Head of caudate nucleus (tissue), 42 donors: ENCODE measurements around the gene ITPR2.
"Not testable (repeated sequence)": the region's sequence is repeated elsewhere in the genome, so short reads cannot be mapped to it uniquely, and the experiment has no call there.

Experiments
- DNase-seq, 42 donors: peaks; one replicate each; pipeline versions ENCODE4 v3.0.0 to v3.0.0-alpha.2; 2020 to 2021; ENCODE audit warnings: mixed read lengths in 7 of 42
- intact Hi-C: fragments of 100-400 bp; cut with DNase I; formaldehyde crosslinking; loops from one replicate; pipeline ENCODE4 v1.15.0; 2022

The ITPR2 gene

GRCh38 chr12:26832822-26833742 is at the start of gene ITPR2:
Gene ITPR2 (minus strand): TSS chr12:26833194. CDS start chr12:26832781, 413 bp downstream.
- peak; percentile 77 to 97 (median 94) for DNase-seq
- intact Hi-C loops: no loop called here

GRCh38 chr12:26880625-26881024 is 47.6 kb upstream of the ITPR2 start:
- intact Hi-C loops: no loop called here
- no peak for DNase-seq

GRCh38 chr12:26878661-26879119 is 45.7 kb upstream of the ITPR2 start:
- intact Hi-C loops: no loop called here

DNA sequence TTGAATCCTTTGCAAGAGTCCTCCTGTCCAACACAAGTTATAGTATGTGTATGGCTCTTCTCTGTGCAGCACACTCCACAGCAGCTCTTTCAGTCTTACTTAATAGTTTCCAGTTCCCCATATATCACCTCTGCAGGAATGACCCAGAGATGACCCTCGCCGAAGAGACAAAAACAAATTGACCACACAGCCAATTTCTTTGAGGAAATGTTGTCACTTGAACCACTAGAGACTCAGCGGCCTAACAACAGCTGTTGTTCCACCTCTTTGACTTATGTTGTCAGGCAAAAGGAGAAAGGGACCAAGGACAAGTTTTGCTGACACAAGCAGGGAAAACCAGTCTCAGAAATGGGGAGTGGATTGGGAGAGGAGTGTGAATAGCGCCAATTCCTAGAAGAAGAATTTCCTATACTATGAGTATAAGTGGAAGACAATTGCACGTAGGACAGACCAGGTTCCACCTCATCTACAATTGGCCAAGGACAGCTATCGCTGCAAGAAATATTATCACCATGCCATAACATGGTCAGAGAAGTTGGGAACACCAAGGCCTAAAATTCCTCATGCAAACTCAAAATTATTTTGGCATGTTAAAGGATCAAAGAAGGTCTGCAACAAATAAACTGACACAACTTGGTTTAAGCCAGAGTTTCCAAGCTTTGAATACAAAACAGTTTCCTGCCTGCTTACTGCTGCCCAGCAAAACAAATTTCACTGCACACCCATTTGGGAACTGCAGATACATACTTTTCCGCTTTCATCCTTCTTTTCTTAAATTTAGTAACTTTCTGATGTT is 41.7 kb upstream of the ITPR2 start:
- intact Hi-C loops: no loop called here

More at GRCh38 chr12:26878661-26879119, 45.7 kb upstream of the ITPR2 start:
- peak; percentile 10 to 81 (median 53) for DNase-seq

DNA sequence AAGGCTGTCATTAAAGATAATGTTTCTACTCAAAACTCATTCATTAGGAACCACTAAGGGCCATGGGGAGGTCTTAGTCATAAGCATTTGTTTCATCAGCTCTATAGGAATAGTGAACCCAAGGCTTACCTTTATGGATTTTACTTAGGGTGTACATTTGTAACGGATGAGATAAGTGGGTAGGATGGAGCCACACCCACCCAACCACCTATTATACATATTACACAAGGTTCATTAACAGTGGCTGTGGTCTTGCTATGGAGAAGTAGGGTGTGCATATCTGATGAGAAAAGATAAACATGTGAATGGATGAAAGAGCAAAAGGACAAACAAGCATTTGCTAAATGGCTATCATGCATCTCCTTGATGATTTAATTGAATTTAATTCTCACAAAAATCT is 39.6 kb upstream of the ITPR2 start:
- intact Hi-C loops: no loop called here
- no peak for DNase-seq

More for the DNA sequence above, 41.7 kb upstream of the ITPR2 start:
- no peak for DNase-seq

DNA sequence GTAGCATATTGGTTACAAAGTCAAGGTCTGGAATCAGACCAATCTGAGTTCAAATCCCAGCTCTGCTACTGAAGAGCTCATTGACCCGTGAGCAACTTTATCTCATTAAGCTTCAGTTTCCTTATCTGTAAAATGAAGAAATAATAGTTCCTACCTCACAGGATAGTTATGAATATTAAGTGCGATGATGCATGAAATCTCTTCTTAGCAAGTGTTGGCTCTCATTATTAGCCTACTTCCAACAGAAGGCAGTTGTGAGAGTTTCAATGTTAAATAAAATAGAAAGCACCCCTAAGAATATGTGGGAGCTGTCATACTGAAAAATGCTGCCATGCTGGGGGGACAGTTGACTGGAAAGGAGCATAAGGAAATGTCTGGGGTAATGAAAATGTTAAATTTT is 39.0 kb upstream of the ITPR2 start:
- intact Hi-C loops: no loop called here
- no peak for DNase-seq

GRCh38 chr12:26870491-26871419 is 37.8 kb upstream of the ITPR2 start:
- intact Hi-C loops: no loop called here

GRCh38 chr12:26869908-26870459 is 37.0 kb upstream of the ITPR2 start:
- intact Hi-C loops: no loop called here
- no peak for DNase-seq

More at GRCh38 chr12:26870491-26871419, 37.8 kb upstream of the ITPR2 start:
- peak in 33 of 42 donors; percentile 4 to 79 (median 29) for DNase-seq

DNA sequence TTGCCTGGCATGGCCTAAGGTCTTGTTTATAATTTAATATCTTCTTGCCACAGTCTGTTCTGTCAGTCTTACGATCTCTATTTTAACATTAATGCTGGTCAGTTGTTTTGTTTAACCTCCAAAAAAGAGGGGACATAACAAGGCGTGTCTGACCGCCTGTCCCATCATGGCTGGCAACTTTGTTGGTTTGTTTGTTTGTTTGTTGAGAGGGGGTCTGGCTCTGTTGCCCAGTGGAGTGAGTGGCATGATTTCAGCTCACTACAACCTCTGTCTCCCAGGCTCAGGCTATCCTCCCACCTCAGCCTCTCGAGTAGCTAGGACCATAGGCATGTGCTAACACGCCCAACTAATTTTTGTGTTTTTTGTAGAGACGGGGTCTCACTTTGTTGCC is 36.1 kb upstream of the ITPR2 start:
- intact Hi-C loops: no loop called here

DNA sequence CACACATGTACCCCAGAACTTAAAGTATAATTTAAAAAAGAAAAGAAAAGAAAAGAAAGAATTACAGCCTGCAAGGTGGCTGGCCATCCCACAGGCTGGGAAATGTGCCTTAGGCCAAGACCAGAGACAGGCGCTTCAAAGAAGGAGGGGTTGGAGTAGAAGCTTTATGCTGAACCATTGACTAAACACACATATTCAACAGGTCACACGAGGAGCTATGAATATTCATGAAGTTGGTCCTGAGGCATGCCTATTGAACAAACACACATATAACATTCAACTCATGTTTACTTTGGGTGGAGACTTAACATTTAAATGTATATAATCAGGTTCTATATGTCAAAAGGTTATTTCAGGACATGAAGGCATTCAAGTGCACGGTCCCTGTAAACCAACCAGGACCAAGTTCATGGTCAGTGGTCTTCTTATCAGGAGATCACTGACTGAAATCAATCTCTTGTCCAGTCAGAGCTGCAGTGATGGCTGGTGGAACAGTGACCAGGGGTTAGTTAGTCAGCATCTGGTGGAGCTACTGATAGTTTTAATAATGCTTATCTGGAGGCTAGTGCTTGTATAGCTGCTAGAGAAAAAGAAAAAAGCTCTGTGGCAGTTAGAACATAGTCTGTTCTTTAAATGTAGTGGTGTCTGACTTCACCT is 35.6 kb upstream of the ITPR2 start:
- intact Hi-C loops: no loop called here
- DNase-seq: no peak

More for the DNA sequence above, 36.1 kb upstream of the ITPR2 start:
- DNase-seq: no peak

DNA sequence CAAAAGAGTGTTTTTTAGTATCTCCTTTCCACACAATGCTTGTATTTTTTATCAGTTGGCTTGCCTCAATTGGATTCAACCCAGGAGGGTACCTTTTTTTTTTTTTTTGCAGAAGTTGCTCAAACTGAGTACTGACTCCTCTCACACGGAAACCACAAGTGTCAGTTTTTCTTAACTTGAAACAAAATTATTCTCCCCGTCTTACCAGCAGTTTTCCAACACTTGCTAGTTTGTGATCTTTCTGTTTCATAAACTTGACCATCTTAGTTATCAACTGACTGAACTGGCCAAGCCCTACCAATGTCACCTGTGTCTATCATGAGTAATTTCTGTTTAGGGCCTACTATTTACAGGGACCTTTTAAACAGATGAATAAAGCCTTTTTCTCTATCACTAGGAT is 34.1 kb upstream of the ITPR2 start:
- intact Hi-C loops: no loop called here
- DNase-seq: no peak

- intact Hi-C loops: no loop called here
- DNase-seq: no peak
These were observed 30.5 kb upstream of the ITPR2 start for GRCh38 chr12:26863515-26863914.

- DNase-seq, intact Hi-C loops: not testable (repeated sequence)
These were observed 29.8 kb upstream of the ITPR2 start for GRCh38 chr12:26862787-26863186.

- no peak for DNase-seq
- intact Hi-C loops: no loop called here
These were observed 28.7 kb upstream of the ITPR2 start for GRCh38 chr12:26861690-26862089.

- DNase-seq: no peak
These were observed 24.6 kb upstream of the ITPR2 start for GRCh38 chr12:26857465-26858176.

GRCh38 chr12:26855337-26855736 is 22.3 kb upstream of the ITPR2 start:
- intact Hi-C loops: loop anchor here (10.0 kb wide), 2 partner anchors 79 to 159 kb away; partner anchors contain the start of genes FGFR1OP2, INTS13 and TM7SF3
- DNase-seq: no peak

More at GRCh38 chr12:26857465-26858176, 24.6 kb upstream of the ITPR2 start:
- intact Hi-C loops: loop anchor here (10.0 kb wide), 2 partner anchors 77 to 157 kb away; partner anchors contain the start of genes FGFR1OP2, INTS13 and TM7SF3

DNA sequence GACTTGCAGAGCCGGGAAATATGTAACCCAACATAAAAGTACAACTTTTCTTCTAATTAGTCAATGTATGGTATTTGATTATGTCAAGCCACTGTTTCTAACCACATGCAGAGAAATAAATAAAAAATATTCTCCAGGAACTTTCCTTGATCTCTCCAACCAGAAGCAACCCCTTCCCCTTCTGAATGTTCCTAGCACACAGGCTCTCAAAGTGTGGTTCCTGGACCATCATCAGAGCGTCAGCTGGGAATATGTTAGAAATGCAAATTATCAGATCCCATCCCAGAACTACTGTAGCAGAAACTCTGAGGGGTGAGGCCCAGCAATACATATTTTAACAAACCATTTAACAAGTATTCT is 21.0 kb upstream of the ITPR2 start:
- intact Hi-C loops: loop anchor here (5.0 to 10.0 kb wide), 3 partner anchors 33 to 161 kb away; partner anchors contain the start of genes FGFR1OP2, INTS13 and TM7SF3
- no peak for DNase-seq
